Measurements from ENCODE around the gene SH3RF1. TPM values are rescaled to one million over a fixed set of nuclear protein-coding genes. Genes with fewer than 3 reads are reported as not detected.
"Not testable (repeated sequence)": the region's sequence is repeated elsewhere in the genome, so short reads cannot be mapped to it uniquely, and the experiment has no call there.

The SH3RF1 gene
- total and polyA plus RNA-seq, 7 donors: 8.2 to 20.8 (median 12.5) TPM

- WGBS, 2 donors: 87 to 91% methylated on average over 2 of the region's 2 CpGs
- TF ChIP-seq POLR2A (IDR thresholded peaks at IDR 0.05) (no peak), EP300 (IDR thresholded peaks at IDR 0.05) (no peak), POLR2AphosphoS5 (IDR thresholded peaks at IDR 0.05) (no peak), CTCF (IDR thresholded peaks at IDR 0.05) (no peak)
- Histone ChIP-seq H3K27me3 (no peaks in the 10 kb centered on the region), H3K4me1 (no peaks in the 10 kb centered on the region), H3K4me3 (no peak overlapping the region), H3K27ac (no peak overlapping the region), H3K36me3 (no peaks in the 10 kb centered on the region), H3K9me3 (no peaks in the 10 kb centered on the region)
- no peak for DNase-seq
- intact Hi-C loops (cut with DNase I): no loop called here
Observed at GRCh38 chr4:169305651-169306050, 34.9 kb upstream of the SH3RF1 start.

GRCh38 chr4:169305173-169305572 is 34.4 kb upstream of the SH3RF1 start:
- Histone ChIP-seq H3K4me3 (no peak overlapping the region), H3K36me3 (no peaks in the 10 kb centered on the region), H3K27me3 (no peaks in the 10 kb centered on the region), H3K9me3 (no peaks in the 10 kb centered on the region), H3K4me1 (no peaks in the 10 kb centered on the region), H3K27ac (no peak overlapping the region)
- DNase-seq: no peak
- intact Hi-C loops (cut with DNase I): no loop called here
- no peak for TF ChIP-seq POLR2A (IDR thresholded peaks at IDR 0.05)
- no peak for TF ChIP-seq POLR2AphosphoS5 (IDR thresholded peaks at IDR 0.05)
- TF ChIP-seq EP300 (IDR thresholded peaks at IDR 0.05): no peak
- TF ChIP-seq CTCF (IDR thresholded peaks at IDR 0.05): no peak
- 0% methylated on average over 1 of the region's 1 CpG for WGBS, 2 donors

GRCh38 chr4:169295822-169296221 is 25.1 kb upstream of the SH3RF1 start:
- Histone ChIP-seq H3K27ac (no peak overlapping the region), H3K36me3 (no peaks in the 10 kb centered on the region), H3K4me1 (no peaks in the 10 kb centered on the region), H3K27me3 (no peaks in the 10 kb centered on the region), H3K9me3 (peaks cover 0 to 3% (median 0%) of the 10 kb centered on the region in 4 donors), H3K4me3 (no peak overlapping the region)
- intact Hi-C loops (cut with DNase I): no loop called here
- no peak for TF ChIP-seq CTCF (IDR thresholded peaks at IDR 0.05)
- TF ChIP-seq EP300 (IDR thresholded peaks at IDR 0.05): no peak
- TF ChIP-seq POLR2A (IDR thresholded peaks at IDR 0.05): no peak
- TF ChIP-seq POLR2AphosphoS5 (IDR thresholded peaks at IDR 0.05): no peak
- DNase-seq: no peak

- WGBS, 2 donors: 52 to 76% methylated on average over 6 of the region's 6 CpGs
- Histone ChIP-seq H3K27me3 (no peaks in the 10 kb centered on the region), H3K9me3 (no peaks in the 10 kb centered on the region), H3K4me3 (no peak overlapping the region), H3K27ac (no peak overlapping the region), H3K36me3 (no peaks in the 10 kb centered on the region), H3K4me1 (no peaks in the 10 kb centered on the region)
- intact Hi-C loops (cut with DNase I): no loop called here
- no peak for DNase-seq
- TF ChIP-seq POLR2A (IDR thresholded peaks at IDR 0.05): no peak
- no peak for TF ChIP-seq POLR2AphosphoS5 (IDR thresholded peaks at IDR 0.05)
- TF ChIP-seq CTCF (IDR thresholded peaks at IDR 0.05): no peak
- TF ChIP-seq EP300 (IDR thresholded peaks at IDR 0.05): no peak
Observed at GRCh38 chr4:169293343-169294176, 22.8 kb upstream of the SH3RF1 start.

- H3K27me3 ChIP-seq; H3K4me3 ChIP-seq; intact Hi-C loops (cut with DNase I); H3K27ac ChIP-seq; H3K9me3 ChIP-seq; DNase-seq; H3K36me3 ChIP-seq; H3K4me1 ChIP-seq: not testable (repeated sequence)
- WGBS, 2 donors: 62% methylated on average over 3 of the region's 3 CpGs
Observed at GRCh38 chr4:169287983-169288382, 17.2 kb upstream of the SH3RF1 start.

All from sigmoid colon (tissue), 7 donors.